ENCODE data around the gene C20orf141.

DNA sequence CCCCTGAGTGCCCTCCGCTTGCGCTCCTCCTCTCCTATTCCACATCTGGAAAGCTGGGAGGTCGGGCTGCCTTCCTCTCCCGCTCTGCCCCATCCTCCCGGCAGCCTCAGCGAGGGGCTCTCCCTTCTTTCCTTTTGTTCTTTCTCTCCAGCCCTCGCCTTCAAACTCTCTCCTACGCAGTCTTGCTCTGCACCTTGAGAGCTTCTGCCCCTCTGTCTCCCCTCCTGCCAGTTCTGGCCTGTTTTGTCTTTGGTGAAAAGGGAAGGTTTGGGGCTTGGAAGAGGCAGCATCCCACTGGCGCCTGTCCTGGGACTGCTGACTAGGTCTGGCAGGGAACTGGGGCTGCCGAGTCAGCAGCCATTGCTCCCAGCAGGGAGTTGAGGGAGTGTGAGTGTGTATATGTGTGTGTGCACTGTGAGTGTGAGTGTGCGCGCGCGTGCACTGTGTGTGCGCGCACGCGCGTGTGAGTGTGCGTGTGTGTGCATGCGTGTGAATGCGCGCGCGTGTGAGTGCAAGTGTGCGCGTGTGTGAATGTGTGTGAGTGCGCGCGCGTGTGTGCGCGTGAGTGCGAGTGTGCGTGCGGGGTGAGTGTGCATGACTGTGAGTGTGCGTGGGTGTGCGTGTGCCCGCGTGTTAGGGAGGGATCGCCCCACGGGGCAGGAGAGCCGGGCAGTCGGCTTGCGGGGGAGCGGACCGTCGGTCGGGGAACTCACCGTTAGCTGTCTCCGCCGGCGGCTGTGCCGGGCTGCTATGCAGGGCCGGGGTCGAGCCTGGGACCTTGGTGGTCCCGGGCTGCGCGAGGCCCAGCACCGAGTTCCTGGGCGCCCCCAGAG is 14.9 kb upstream of the C20orf141 start:
- TF ChIP-seq, protein P1, sequence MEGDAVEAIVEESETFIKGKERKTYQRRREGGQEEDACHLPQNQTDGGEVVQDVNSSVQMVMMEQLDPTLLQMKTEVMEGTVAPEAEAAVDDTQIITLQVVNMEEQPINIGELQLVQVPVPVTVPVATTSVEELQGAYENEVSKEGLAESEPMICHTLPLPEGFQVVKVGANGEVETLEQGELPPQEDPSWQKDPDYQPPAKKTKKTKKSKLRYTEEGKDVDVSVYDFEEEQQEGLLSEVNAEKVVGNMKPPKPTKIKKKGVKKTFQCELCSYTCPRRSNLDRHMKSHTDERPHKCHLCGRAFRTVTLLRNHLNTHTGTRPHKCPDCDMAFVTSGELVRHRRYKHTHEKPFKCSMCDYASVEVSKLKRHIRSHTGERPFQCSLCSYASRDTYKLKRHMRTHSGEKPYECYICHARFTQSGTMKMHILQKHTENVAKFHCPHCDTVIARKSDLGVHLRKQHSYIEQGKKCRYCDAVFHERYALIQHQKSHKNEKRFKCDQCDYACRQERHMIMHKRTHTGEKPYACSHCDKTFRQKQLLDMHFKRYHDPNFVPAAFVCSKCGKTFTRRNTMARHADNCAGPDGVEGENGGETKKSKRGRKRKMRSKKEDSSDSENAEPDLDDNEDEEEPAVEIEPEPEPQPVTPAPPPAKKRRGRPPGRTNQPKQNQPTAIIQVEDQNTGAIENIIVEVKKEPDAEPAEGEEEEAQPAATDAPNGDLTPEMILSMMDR (IDR thresholded peaks at IDR 0.05): no peak
- TF ChIP-seq POLR2AphosphoS5 (IDR thresholded peaks at IDR 0.05): no peak
